ENCODE results near the gene ZNF835.
A peak's percentile ranks its signal among the peaks of the same experiment; 100 is the strongest.

ZNF835 gene

DNA sequence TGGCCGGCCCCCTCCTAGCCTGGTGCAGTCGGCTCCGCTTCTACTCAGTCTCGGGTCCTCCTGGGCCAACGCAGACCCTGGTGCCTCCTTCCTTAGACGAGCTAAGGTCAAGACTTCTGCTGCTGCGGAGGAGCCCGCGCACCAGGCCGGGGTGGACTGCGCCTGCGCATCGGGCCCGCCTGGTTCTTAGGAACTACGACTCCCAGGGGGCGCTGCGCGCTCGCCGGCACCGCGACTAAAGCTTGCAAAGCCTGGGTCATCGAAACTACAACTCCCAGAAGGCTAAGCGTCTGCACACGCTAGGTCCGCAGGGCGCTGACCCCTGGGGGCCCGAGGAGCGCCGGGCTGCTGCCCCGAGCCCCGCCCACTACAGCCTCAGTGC, at the start of gene ZNF835:
TSS of gene ZNF835 (minus strand) at position 145 of the 382 bp plus-strand sequence. CDS start 6,559 bp downstream, outside the sequence.
- Histone ChIP-seq H3K4me1 (ENCODE audit: control insufficient read depth, insufficient read depth, low read length) (peaks cover 3% of the 10 kb centered on the region), H3K9me3 (ENCODE audit: control insufficient read depth, low read length) (no peaks in the 10 kb centered on the region), H3K36me3 (ENCODE audit: control insufficient read depth, insufficient read depth, low read length, severe bottlenecking) (no peaks in the 10 kb centered on the region), H3K9ac (ENCODE audit: low read length) (peak within 1 kb of the TSS; percentile 85), H3K4me3 (ENCODE audit: low read length) (peak within 1 kb of the TSS; percentile 84), H3K27me3 (replicated peaks; ENCODE audit: control insufficient read depth, insufficient read depth, low read length) (no peaks in the 10 kb centered on the region)
- DNase-seq (ENCODE audit: low read depth): no peak

DNA sequence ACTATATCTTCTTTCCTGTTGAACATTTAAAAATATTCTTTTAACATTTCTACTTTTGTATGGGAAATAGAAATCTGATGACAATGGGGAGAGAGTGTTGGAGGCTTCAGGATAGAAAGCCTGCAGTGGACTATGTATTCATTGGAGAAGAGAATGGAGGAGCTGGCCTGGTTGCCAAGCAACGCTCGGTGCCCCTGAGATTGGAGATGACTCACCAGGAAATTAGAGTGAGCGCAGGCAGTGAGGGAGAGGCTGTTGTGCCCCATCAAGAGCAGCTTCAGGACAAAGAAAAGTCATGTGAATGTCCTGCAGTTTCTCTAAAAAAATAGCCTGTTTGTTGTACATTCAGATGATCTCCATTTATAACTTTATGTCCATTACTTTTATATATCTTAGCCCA, 48.7 kb upstream of the ZNF835 start:
- no peaks in the 10 kb centered on the region for H3K27me3 ChIP-seq (replicated peaks; ENCODE audit: control insufficient read depth, insufficient read depth, low read length)
- no peak overlapping the region for H3K4me3 ChIP-seq (ENCODE audit: low read length)
- no peaks in the 10 kb centered on the region for H3K36me3 ChIP-seq (ENCODE audit: control insufficient read depth, insufficient read depth, low read length, severe bottlenecking)
- DNase-seq (ENCODE audit: low read depth): no peak
- no peaks in the 10 kb centered on the region for H3K9me3 ChIP-seq (ENCODE audit: control insufficient read depth, low read length)
- no peaks in the 10 kb centered on the region for H3K4me1 ChIP-seq (ENCODE audit: control insufficient read depth, insufficient read depth, low read length)
- no peak overlapping the region for H3K9ac ChIP-seq (ENCODE audit: low read length)

DNA sequence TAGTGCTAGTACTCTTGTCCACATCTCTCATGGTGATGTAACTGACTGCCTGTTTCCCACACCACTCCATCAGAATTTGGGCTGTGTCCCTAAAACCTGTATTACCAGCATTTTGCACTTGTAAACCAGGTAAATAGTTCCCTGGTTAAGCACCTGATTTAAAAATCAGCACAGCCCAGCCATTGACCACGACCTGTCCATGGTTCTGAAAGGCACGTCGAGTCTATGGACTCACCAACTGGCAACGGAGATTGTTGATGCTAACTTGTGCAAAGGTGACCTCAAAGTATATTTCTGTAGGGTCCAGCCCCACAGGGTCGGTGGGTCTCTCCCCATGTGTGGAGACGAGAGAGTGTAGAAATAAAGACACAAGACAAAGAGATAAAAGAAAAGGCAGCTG, 46.7 kb upstream of the ZNF835 start:
- Histone ChIP-seq H3K36me3 (ENCODE audit: control insufficient read depth, insufficient read depth, low read length, severe bottlenecking) (no peaks in the 10 kb centered on the region), H3K9me3 (ENCODE audit: control insufficient read depth, low read length) (no peaks in the 10 kb centered on the region), H3K4me3 (ENCODE audit: low read length) (no peak overlapping the region), H3K4me1 (ENCODE audit: control insufficient read depth, insufficient read depth, low read length) (no peaks in the 10 kb centered on the region), H3K9ac (ENCODE audit: low read length) (no peak overlapping the region), H3K27me3 (replicated peaks; ENCODE audit: control insufficient read depth, insufficient read depth, low read length) (no peaks in the 10 kb centered on the region)
- DNase-seq (ENCODE audit: low read depth): no peak

DNA sequence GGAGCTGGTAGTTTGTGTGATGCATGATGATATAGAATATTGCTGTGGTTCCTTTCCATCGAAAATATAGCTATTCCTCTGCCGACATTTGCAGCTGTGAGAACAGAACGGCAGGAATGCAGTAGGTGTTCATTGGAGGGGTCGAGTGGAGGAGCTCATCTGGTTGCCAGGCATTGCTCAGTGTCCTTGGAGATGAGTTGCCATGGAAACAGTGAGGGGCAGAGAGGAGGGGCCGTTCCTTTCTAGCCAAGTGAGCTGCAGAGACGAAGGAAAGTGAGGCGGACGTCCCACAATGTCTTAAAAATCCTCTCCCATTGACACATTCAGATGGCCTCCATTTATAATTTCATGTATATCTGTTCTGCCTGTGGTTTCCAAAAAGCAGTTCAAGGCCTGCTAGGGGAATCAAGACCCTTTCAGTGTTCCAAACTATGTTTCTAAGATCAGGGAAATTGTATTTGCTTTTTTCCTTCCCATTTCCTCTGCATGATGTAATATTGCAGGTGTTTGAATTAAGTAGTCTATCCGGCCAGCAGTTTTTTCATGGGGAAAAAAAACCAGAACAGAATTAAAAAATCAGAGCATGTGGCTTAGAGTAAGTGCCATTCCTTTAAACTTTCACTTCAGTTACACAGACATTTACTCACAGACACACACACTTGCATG, 41.2 kb upstream of the ZNF835 start:
- H3K9me3 ChIP-seq (ENCODE audit: control insufficient read depth, low read length): peaks cover 6% of the 10 kb centered on the region
- no peaks in the 10 kb centered on the region for H3K27me3 ChIP-seq (replicated peaks; ENCODE audit: control insufficient read depth, insufficient read depth, low read length)
- H3K36me3 ChIP-seq (ENCODE audit: control insufficient read depth, insufficient read depth, low read length, severe bottlenecking): no peaks in the 10 kb centered on the region
- no peaks in the 10 kb centered on the region for H3K4me1 ChIP-seq (ENCODE audit: control insufficient read depth, insufficient read depth, low read length)
- H3K9ac ChIP-seq (ENCODE audit: low read length): no peak overlapping the region
- no peak for DNase-seq (ENCODE audit: low read depth)
- H3K4me3 ChIP-seq (ENCODE audit: low read length): no peak overlapping the region

DNA sequence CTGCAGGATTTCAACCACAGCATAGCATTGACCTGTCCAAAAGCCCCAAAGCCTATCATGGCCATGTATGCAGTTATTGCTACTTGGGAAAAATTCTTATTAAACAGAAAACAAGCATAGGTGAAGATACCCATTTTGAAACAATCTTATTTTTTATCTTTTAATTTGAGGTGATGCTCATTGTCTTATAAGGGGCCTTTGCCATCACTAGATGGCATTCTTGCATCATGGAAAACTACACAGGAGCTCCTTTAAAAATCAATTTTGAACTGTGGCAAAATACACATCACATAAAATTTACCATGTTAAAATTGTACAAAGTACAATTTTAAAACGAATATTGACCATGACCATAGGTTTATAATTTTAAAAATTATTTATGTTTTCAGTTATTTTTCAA, 38.9 kb upstream of the ZNF835 start:
- Histone ChIP-seq H3K4me3 (ENCODE audit: low read length) (no peak overlapping the region), H3K9ac (ENCODE audit: low read length) (no peak overlapping the region), H3K9me3 (ENCODE audit: control insufficient read depth, low read length) (peaks cover 9% of the 10 kb centered on the region), H3K4me1 (ENCODE audit: control insufficient read depth, insufficient read depth, low read length) (no peaks in the 10 kb centered on the region), H3K36me3 (ENCODE audit: control insufficient read depth, insufficient read depth, low read length, severe bottlenecking) (no peaks in the 10 kb centered on the region), H3K27me3 (replicated peaks; ENCODE audit: control insufficient read depth, insufficient read depth, low read length) (no peaks in the 10 kb centered on the region)
- DNase-seq (ENCODE audit: low read depth): no peak

- Histone ChIP-seq H3K36me3 (ENCODE audit: control insufficient read depth, insufficient read depth, low read length, severe bottlenecking) (no peaks in the 10 kb centered on the region), H3K4me1 (ENCODE audit: control insufficient read depth, insufficient read depth, low read length) (no peaks in the 10 kb centered on the region), H3K4me3 (ENCODE audit: low read length) (no peak overlapping the region), H3K9ac (ENCODE audit: low read length) (no peak overlapping the region), H3K9me3 (ENCODE audit: control insufficient read depth, low read length) (peaks cover 14% of the 10 kb centered on the region), H3K27me3 (replicated peaks; ENCODE audit: control insufficient read depth, insufficient read depth, low read length) (no peaks in the 10 kb centered on the region)
- DNase-seq (ENCODE audit: low read depth): no peak
Observed at GRCh38 chr19:56707821-56708220, 36.3 kb upstream of the ZNF835 start.

DNA sequence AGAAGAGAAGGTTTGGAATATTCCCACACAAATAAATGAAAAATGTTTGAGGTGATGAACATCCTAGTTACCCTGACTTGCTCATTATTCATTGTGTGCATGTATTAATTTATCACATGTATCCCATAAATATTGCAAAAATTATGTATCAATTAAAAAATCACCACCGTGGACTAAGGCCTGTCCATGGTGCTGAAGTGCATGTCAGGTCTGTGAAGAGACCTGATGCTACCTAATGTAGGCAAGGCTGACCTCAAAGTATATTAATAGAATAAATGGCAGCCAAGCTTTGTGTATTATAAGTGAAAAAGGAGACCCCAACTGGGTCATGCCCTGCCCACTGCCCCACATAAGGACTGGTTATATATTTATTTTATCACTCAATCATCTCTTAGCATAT, 34.4 kb upstream of the ZNF835 start:
- H3K4me3 ChIP-seq (ENCODE audit: low read length): no peak overlapping the region
- no peaks in the 10 kb centered on the region for H3K4me1 ChIP-seq (ENCODE audit: control insufficient read depth, insufficient read depth, low read length)
- peaks cover 8% of the 10 kb centered on the region for H3K9me3 ChIP-seq (ENCODE audit: control insufficient read depth, low read length)
- DNase-seq (ENCODE audit: low read depth): no peak
- H3K9ac ChIP-seq (ENCODE audit: low read length): no peak overlapping the region
- no peaks in the 10 kb centered on the region for H3K36me3 ChIP-seq (ENCODE audit: control insufficient read depth, insufficient read depth, low read length, severe bottlenecking)
- no peaks in the 10 kb centered on the region for H3K27me3 ChIP-seq (replicated peaks; ENCODE audit: control insufficient read depth, insufficient read depth, low read length)

GRCh38 chr19:56701895-56702294, 30.3 kb upstream of the ZNF835 start:
- Histone ChIP-seq H3K27me3 (replicated peaks; ENCODE audit: control insufficient read depth, insufficient read depth, low read length) (no peaks in the 10 kb centered on the region), H3K4me3 (ENCODE audit: low read length) (no peak overlapping the region), H3K4me1 (ENCODE audit: control insufficient read depth, insufficient read depth, low read length) (no peaks in the 10 kb centered on the region), H3K9ac (ENCODE audit: low read length) (no peak overlapping the region), H3K9me3 (ENCODE audit: control insufficient read depth, low read length) (peaks cover 11% of the 10 kb centered on the region), H3K36me3 (ENCODE audit: control insufficient read depth, insufficient read depth, low read length, severe bottlenecking) (no peaks in the 10 kb centered on the region)
- DNase-seq (ENCODE audit: low read depth): no peak

DNA sequence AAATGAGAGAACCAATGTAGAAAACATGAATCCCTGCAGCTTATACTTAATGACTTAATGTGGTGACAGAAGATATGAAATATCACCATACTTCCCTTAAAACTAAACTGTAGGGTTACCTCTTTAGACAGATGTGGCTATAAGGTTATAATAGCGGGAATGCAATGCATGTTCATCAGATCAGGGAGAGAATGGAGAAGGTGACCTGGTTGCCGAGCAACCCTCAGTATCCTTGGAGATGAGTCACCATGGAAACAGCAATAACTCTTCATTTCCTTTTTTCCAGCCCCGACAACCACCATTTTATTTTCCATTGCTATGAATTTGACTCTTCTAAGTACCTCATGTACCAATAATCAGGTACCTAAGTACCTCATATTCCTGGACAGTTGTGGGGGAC, 28.0 kb upstream of the ZNF835 start:
- H3K27me3 ChIP-seq (replicated peaks; ENCODE audit: control insufficient read depth, insufficient read depth, low read length): no peaks in the 10 kb centered on the region
- no peak overlapping the region for H3K9ac ChIP-seq (ENCODE audit: low read length)
- no peaks in the 10 kb centered on the region for H3K36me3 ChIP-seq (ENCODE audit: control insufficient read depth, insufficient read depth, low read length, severe bottlenecking)
- H3K4me1 ChIP-seq (ENCODE audit: control insufficient read depth, insufficient read depth, low read length): no peaks in the 10 kb centered on the region
- peaks cover 7% of the 10 kb centered on the region for H3K9me3 ChIP-seq (ENCODE audit: control insufficient read depth, low read length)
- H3K4me3 ChIP-seq (ENCODE audit: low read length): no peak overlapping the region
- DNase-seq (ENCODE audit: low read depth): no peak

- Histone ChIP-seq H3K9me3 (ENCODE audit: control insufficient read depth, low read length) (no peaks in the 10 kb centered on the region), H3K4me1 (ENCODE audit: control insufficient read depth, insufficient read depth, low read length) (no peaks in the 10 kb centered on the region), H3K4me3 (ENCODE audit: low read length) (no peak overlapping the region), H3K9ac (ENCODE audit: low read length) (no peak overlapping the region), H3K36me3 (ENCODE audit: control insufficient read depth, insufficient read depth, low read length, severe bottlenecking) (no peaks in the 10 kb centered on the region), H3K27me3 (replicated peaks; ENCODE audit: control insufficient read depth, insufficient read depth, low read length) (no peaks in the 10 kb centered on the region)
- no peak for DNase-seq (ENCODE audit: low read depth)
Observed at GRCh38 chr19:56692206-56692895, 20.8 kb upstream of the ZNF835 start.

GRCh38 chr19:56690670-56691069, 19.1 kb upstream of the ZNF835 start:
- H3K9ac ChIP-seq (ENCODE audit: low read length): no peak overlapping the region
- H3K4me3 ChIP-seq (ENCODE audit: low read length): no peak overlapping the region
- no peaks in the 10 kb centered on the region for H3K9me3 ChIP-seq (ENCODE audit: control insufficient read depth, low read length)
- no peaks in the 10 kb centered on the region for H3K27me3 ChIP-seq (replicated peaks; ENCODE audit: control insufficient read depth, insufficient read depth, low read length)
- H3K4me1 ChIP-seq (ENCODE audit: control insufficient read depth, insufficient read depth, low read length): no peaks in the 10 kb centered on the region
- no peak for DNase-seq (ENCODE audit: low read depth)
- no peaks in the 10 kb centered on the region for H3K36me3 ChIP-seq (ENCODE audit: control insufficient read depth, insufficient read depth, low read length, severe bottlenecking)

- no peaks in the 10 kb centered on the region for H3K27me3 ChIP-seq (replicated peaks; ENCODE audit: control insufficient read depth, insufficient read depth, low read length)
- H3K4me3 ChIP-seq (ENCODE audit: low read length): no peak overlapping the region
- no peaks in the 10 kb centered on the region for H3K4me1 ChIP-seq (ENCODE audit: control insufficient read depth, insufficient read depth, low read length)
- H3K9ac ChIP-seq (ENCODE audit: low read length): no peak overlapping the region
- H3K36me3 ChIP-seq (ENCODE audit: control insufficient read depth, insufficient read depth, low read length, severe bottlenecking): no peaks in the 10 kb centered on the region
- peaks cover 4% of the 10 kb centered on the region for H3K9me3 ChIP-seq (ENCODE audit: control insufficient read depth, low read length)
- DNase-seq (ENCODE audit: low read depth): no peak
Observed at GRCh38 chr19:56689198-56689597, 17.6 kb upstream of the ZNF835 start.

Measured in adipocyte (in vitro differentiated cells).